ENCODE measurements around the gene SWI5.

DNA sequence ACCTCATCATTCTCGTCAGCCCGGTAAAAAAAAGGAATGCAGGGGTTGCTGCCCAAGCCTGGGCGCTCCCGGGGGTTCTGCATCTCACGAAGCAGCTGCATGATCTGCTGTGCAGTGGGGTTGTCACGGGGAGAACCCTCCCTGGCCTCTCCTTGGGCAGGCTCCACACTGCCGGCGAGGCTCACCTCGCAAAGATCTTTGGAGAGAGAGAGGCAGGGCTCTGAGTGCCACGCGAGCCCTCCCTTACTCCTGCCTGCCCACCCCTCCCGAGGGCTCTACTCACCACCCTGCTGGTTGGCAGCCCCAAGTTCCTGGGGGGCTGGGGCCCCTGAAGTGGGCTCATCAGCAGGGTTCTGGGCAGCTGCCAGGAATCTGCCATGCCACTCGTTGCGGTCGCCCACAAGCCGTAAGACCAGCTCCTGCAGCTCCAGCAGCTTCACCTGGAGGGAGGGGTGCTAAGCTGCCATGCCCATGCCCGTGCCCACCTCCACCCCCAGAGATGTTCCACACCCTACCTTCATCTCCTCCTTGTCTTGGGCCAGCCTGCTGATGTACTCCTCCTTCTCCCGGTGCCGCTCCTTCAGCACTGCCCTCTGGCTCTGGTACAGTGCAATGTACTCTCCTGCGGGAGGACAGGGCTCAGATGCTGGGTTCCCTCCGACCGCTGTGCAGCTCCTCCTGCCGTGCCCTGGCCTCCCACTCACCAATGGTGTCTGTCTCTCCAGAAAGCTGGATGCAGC is 18.8 kb upstream of the SWI5 start:
- TF ChIP-seq POLR2A (IDR thresholded peaks at IDR 0.05; ENCODE audit: low read depth, low read length) (no peak), POLR2AphosphoS5 (IDR thresholded peaks at IDR 0.05; ENCODE audit: low read depth, low read length) (no peak), TAF1 (IDR thresholded peaks at IDR 0.05; ENCODE audit: borderline replicate concordance, low read depth, low read length) (no peak)
